GM19035 (cell line): ENCODE measurements around the gene RPH3AL.

ENCODE experiments used
- ATAC-seq: cut with Tn5 transposase; IDR thresholded peaks from one replicate; pipeline ENCODE4 v1.9.1; 2021; ENCODE audit not compliant: unreplicated experiment

The RPH3AL gene

GRCh38 chr17:352421-353212 is at the start of gene RPH3AL:
RPH3AL (minus strand) TSS chr17:352807; CDS start chr17:327543, 25,264 bp downstream.
- ATAC-seq, result no peak

- no peak for ATAC-seq
Observed at GRCh38 chr17:400257-400656, 47.6 kb upstream of the RPH3AL start.

- no peak for ATAC-seq
Observed at GRCh38 chr17:396788-397187, 44.2 kb upstream of the RPH3AL start.

DNA sequence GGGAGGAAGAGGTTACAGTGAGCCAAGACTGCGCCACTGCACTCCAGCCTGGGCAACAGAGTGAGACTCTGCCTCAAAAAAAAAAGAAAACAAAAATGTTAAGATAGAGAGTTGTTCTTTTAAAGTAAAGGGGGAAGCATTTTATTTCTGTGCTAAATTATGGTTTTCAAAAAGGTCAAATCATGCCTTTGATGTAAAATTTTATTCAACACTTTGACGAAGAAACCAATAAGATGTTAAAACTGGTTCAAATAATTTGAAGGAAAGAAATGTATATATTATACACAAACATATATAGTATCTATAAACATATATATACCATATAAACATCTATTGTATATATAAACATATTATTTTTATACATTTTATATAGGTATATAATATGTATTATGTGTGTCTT is 43.4 kb upstream of the RPH3AL start:
- no peak for ATAC-seq

GRCh38 chr17:395179-395578 is 42.6 kb upstream of the RPH3AL start:
- no peak for ATAC-seq

GRCh38 chr17:394718-395095 is 42.1 kb upstream of the RPH3AL start:
- ATAC-seq, result no peak

DNA sequence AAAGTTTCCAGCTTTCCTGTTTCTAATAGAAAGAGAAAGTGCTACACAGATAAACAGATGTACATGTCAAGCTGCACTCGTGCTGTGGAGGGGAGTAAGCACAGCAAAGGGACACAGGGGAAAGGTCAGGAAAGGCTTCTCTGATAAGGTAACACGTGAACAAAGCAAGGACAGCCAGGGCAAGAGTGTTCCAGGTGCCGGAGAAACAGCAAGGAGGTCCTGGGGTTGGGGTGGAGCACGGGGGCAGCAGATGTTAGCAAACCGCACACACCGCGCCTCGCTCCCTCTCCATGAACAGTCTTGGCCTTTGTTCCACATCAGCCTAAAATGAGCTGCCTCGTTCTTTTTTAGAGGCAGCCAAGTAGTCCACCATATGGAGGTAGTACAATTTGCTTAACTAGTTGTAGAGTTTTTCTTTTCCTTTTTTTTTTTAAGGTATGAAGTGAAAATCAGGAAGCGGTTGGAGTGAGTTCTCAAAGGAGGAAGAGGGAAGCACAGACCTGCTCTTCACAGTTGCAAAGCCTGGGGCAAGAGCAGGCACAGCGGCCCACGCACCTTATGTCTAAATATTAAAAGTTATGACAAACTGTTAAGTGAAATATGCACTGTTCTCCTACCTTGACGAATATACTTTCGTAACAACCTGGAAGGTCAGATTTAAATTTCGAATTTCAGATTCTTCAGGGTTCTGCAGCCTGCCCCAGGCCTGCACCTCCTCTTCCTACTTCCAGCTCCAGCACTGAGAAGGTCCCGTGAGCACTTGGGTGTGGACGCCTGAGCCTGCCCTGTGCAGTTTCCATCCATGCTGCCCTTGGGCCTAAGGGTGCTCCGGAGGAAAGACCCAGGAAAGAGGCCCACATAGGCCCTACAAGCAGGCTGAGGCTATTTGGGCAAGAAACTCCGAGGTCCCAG is 41.5 kb upstream of the RPH3AL start:
- ATAC-seq, result no peak

DNA sequence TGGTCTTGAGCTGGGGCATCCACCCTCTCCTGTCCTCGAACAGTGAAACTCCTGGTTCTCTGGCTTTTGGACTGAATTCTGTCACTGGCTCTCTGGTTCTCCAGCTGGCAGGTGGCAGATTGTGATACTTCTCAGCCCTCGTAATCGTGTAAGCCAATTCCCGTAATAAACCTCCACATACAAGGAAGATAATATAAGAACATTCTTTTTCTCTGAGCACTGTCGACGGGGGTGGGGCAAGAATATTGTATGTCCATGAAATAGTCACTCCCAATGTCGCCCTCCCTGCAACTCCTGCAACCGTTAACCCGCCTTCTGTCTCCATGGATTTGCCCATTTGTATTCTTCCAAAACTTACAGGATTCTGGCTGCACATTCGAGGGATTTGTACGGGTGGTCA is 39.2 kb upstream of the RPH3AL start:
- ATAC-seq, result no peak

GRCh38 chr17:390025-390424 is 37.4 kb upstream of the RPH3AL start:
- ATAC-seq, result no peak

DNA sequence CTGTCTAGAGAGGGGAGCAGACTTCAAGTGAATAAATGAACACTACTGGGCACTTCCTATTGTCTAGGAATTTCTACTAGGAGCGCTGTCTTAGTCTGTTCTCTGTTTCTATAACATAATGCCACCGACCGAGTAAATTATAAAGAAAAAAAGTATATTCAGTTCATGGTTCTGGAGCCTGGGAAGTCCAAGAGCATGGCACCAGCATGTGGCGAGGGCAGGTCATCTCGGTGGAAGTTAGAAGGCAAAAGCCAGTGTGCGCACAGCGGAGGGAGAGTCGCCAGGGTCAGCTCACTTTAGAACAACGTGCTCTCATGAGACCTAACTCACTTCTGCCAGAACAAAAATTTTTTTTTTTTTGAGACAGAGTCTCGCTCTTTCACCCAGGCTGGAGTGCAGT is 35.5 kb upstream of the RPH3AL start:
- ATAC-seq, result no peak

DNA sequence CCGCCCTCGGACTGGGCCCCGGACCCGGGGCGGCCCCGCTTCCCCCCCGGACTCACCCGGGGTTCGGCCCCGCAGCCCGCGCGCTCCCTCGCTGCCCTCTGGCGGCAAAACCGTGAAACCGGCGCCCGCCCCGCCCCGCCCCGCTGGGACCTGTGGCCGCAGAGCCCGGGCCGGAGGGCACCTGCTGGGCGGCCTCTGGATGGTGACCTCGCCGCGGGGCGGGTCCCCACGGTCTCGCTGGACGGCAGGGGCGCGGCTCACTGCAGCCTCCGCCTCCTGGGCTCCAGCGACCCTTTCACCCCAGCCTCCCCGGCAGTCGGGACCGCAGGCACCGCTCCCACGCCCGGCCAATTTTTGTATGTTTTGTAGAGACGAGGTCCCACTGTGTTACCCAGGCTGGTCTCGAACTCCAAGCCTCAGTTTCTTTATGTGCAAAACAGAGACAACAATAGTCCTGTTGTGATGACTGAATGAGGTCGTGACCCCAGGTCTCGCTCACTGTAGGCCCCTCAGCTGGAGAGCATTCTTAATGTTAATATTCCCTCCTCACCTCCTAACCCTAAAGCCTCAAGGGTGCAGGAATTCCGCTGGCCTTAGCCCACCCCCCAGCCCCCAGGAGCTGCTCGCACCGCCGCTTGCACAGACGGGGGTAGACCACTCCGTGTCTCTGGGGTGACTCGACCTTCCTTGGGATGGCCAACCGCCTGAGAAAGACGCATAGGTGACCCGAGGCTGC is 33.7 kb upstream of the RPH3AL start:
- ATAC-seq, result no peak

- ATAC-seq, result no peak
Observed at GRCh38 chr17:385836-386140, 33.2 kb upstream of the RPH3AL start.

GRCh38 chr17:385178-385835 is 32.7 kb upstream of the RPH3AL start:
- ATAC-seq, result no peak

GRCh38 chr17:384622-385177 is 32.1 kb upstream of the RPH3AL start:
- ATAC-seq, result no peak

DNA sequence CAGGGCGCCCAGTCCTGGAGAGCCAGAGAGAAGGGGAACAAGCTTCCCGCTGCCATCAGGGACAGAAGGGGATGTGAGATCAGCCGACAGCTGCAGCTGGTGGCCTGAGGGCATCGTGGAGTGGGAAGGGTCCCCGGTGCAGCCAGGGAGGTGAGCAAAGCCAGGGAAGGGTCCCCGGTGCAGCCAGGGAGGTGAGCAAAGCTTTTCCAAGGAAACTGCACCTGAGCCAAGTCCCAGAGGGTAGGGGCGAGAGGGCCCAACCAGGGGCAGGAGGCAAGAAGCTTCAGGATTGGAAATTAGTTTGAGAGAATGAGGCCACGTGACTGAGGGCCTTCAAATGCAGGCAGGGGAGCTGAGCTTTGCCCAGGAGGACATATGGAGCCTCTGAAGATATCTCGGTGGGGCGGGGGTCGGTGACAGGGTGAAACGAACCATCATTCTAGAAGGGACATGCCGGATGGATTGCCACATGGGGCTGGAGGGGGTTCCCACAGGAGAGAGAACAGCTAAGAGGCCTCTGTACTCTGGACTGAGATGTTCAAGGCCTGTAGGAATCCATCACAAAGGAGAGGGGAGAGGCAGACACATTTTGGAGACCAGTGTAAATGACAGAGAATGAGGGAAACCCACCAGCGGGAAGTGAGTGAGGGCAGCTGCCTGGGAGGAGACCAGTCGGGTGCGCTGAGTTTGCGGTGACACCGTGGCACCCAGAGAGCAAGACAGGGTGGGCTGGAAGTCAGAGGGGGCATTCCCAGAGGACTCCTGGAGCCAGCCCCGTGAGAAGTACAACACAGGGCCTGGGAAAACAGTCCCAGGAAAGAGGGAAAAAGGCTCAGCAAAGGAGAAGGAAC is 31.4 kb upstream of the RPH3AL start:
- no peak for ATAC-seq

- no peak for ATAC-seq
Observed at GRCh38 chr17:382644-383533, 30.3 kb upstream of the RPH3AL start.

DNA sequence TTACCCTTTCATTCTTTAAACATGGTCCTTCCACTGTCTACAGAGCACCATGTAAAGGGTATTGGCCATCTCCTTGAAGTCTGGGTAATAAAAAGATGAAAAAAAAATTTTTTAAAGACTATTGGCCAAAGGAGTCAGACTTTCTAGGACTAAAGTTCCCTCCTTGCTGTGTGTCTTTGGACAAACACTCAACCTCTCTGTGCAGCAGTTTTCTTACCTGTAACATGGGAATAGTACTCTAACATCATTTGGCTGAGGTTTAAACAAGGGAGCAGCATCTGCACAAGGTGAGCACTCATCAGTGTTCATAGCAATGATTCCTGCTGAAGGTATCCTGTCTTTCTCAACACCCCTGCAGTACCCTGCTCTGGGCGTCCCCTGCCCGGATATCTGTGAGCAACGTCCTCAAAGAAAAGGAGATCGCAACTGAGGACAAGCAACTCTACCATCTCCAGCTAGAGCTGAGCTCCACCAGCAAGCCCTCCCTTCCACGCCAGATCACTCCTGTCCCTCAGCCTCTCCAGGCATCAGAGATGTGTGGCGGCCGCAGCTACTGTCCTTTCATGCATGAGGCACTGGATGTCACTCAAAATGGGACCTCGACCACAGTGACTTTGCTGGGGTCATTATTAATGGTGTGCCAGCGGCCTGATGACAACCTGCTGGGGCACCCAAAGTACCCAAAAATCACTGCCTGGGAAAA is 29.5 kb upstream of the RPH3AL start:
- no peak for ATAC-seq

GRCh38 chr17:381516-381915 is 28.9 kb upstream of the RPH3AL start:
- no peak for ATAC-seq
